ENCODE data around the gene TBL1X. TPM values are rescaled to one million over a fixed set of nuclear protein-coding genes. Genes with fewer than 3 reads are reported as not detected.
A peak's percentile ranks its signal among the peaks of the same experiment; 100 is the strongest.

TBL1X gene
- total RNA-seq, 1 donor from 2014 or later, result 34.5 TPM

DNA sequence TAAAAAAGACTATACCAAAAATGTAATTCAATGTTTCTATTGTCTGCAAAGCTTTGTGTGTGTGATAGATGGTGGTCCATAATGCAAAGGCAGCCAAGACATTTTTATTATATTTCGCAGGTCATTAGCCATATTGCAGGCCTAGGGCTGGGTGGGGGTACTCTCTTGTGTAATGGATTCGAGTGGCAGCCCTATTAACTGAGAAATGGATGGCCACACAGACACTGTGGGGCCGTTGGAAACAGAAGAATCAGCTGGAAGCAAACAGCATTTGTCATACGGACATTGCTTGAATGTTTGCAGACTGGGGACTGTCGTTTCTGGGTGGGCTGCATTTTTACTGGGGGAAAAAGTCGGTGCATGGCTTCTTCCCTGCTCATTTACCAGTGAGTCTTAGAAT is 199.4 kb downstream of the TBL1X start:
- H3K27ac Mint-ChIP-seq, result no peak overlapping the region
- no peaks in the 10 kb centered on the region for H3K27me3 Mint-ChIP-seq (ENCODE audit: low read depth)
- peaks cover 20% of the 10 kb centered on the region for H3K36me3 Mint-ChIP-seq
- no peak for DNase-seq (ENCODE audit: low spot score in 2 of 2, unreplicated experiment in 2 of 2)
- no peaks in the 10 kb centered on the region for H3K4me1 Mint-ChIP-seq
- peaks cover 34% of the 10 kb centered on the region for H3K9me3 Mint-ChIP-seq
- H3K4me3 Mint-ChIP-seq, result no peak overlapping the region
- TF ChIP-seq, protein P1, sequence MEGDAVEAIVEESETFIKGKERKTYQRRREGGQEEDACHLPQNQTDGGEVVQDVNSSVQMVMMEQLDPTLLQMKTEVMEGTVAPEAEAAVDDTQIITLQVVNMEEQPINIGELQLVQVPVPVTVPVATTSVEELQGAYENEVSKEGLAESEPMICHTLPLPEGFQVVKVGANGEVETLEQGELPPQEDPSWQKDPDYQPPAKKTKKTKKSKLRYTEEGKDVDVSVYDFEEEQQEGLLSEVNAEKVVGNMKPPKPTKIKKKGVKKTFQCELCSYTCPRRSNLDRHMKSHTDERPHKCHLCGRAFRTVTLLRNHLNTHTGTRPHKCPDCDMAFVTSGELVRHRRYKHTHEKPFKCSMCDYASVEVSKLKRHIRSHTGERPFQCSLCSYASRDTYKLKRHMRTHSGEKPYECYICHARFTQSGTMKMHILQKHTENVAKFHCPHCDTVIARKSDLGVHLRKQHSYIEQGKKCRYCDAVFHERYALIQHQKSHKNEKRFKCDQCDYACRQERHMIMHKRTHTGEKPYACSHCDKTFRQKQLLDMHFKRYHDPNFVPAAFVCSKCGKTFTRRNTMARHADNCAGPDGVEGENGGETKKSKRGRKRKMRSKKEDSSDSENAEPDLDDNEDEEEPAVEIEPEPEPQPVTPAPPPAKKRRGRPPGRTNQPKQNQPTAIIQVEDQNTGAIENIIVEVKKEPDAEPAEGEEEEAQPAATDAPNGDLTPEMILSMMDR (IDR thresholded peaks at IDR 0.05; ENCODE audit: unreplicated experiment), result no peak

DNA sequence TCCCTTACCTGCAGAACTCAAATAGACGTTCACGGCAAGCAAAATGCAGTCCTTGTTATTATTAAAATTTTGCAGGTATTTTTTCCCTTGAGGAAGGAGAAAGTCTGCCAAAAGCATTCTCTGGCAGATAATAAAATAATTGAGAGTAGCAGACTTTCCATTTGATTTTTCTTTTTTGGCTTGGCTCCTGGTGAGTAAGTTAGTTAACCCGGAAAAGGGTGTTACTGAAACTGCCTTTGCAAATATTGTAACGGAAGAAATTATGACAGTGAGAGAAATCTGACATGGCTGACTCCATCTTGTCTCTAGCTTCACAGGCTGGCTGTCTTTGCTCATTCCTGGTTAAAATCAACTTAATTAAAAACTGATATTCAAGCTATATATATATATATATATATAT is 200.3 kb downstream of the TBL1X start:
- no peak overlapping the region for H3K4me3 Mint-ChIP-seq
- no peak for DNase-seq (ENCODE audit: low spot score in 2 of 2, unreplicated experiment in 2 of 2)
- TF ChIP-seq, protein P1 (IDR thresholded peaks at IDR 0.05; ENCODE audit: unreplicated experiment), result no peak
- no peaks in the 10 kb centered on the region for H3K27me3 Mint-ChIP-seq (ENCODE audit: low read depth)
- peaks cover 30% of the 10 kb centered on the region for H3K9me3 Mint-ChIP-seq
- H3K4me1 Mint-ChIP-seq, result peaks cover 5% of the 10 kb centered on the region
- peaks cover 17% of the 10 kb centered on the region for H3K36me3 Mint-ChIP-seq
- H3K27ac Mint-ChIP-seq, result no peak overlapping the region

DNA sequence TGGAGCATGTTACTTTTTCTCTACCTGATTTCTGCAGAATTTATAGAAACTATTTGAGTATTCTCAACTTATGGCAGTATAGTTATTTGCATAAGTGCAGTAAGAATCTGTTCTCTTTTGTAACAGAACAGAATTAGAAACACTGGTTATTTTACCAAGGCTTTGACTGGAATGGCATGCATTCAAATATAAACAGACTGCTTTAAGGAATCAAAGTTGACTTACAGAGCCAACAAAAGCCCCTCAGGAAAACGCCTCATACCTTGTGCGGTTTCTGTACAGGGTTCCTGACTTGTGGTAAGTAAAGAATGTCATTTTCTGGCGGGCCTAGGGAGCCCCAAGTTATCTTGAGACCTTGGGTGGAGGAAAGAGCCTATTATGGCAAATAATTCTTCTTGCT is 203.7 kb downstream of the TBL1X start:
- Mint-ChIP-seq H3K9me3 (peaks cover 31% of the 10 kb centered on the region), H3K27me3 (ENCODE audit: low read depth) (no peaks in the 10 kb centered on the region), H3K27ac (no peak overlapping the region), H3K4me1 (peaks cover 10% of the 10 kb centered on the region), H3K4me3 (no peak overlapping the region), H3K36me3 (peaks cover 23% of the 10 kb centered on the region)
- TF ChIP-seq, protein P1 (IDR thresholded peaks at IDR 0.05; ENCODE audit: unreplicated experiment), result no peak
- no peak for DNase-seq (ENCODE audit: low spot score in 2 of 2, unreplicated experiment in 2 of 2)

DNA sequence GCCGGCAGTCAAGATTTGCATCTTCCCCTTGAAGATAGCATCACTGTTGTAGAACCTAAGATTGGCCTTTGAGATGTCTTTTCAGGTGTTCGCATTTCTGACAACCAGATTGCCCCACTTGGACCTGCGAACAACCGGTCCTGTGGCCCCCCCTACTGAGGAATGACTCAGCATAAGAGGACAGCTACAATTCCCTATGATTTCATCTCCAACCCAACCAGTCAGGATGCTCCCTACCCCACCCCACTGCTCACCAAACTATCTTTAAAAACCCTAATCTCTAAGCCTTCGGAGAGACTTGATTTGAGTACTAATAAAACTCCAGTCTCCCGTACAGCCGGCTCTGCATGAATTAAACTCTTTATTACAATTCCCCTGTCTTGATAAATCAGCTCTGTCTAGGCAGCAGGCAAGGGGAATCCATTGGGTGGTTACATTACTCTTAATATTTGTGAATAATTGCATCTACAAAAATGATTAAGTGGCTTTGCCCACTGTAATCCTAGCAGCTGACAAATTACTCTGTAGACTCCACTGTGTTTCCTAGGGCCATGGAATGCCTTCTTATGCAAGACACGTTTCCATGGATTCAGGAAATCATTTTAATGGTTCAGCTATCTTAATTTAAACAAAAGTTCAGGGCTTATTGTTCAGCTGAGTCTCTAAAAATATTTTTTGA is 205.4 kb downstream of the TBL1X start:
- Mint-ChIP-seq H3K36me3 (peaks cover 28% of the 10 kb centered on the region), H3K4me3 (no peak overlapping the region), H3K27me3 (ENCODE audit: low read depth) (no peaks in the 10 kb centered on the region), H3K27ac (peak overlapping the region; percentile 47), H3K4me1 (peaks cover 10% of the 10 kb centered on the region), H3K9me3 (peaks cover 27% of the 10 kb centered on the region)
- TF ChIP-seq, protein P1 (IDR thresholded peaks at IDR 0.05; ENCODE audit: unreplicated experiment), result no peak
- DNase-seq (ENCODE audit: low spot score in 2 of 2, unreplicated experiment in 2 of 2), result no peak

GRCh38 chrX:9671998-9672397 is 207.1 kb downstream of the TBL1X start:
- H3K27ac Mint-ChIP-seq, result no peak overlapping the region
- H3K9me3 Mint-ChIP-seq, result peaks cover 24% of the 10 kb centered on the region
- no peaks in the 10 kb centered on the region for H3K27me3 Mint-ChIP-seq (ENCODE audit: low read depth)
- TF ChIP-seq, protein P1 (IDR thresholded peaks at IDR 0.05; ENCODE audit: unreplicated experiment), result no peak
- H3K36me3 Mint-ChIP-seq, result peaks cover 25% of the 10 kb centered on the region
- no peak overlapping the region for H3K4me3 Mint-ChIP-seq
- H3K4me1 Mint-ChIP-seq, result peaks cover 10% of the 10 kb centered on the region
- DNase-seq (ENCODE audit: low spot score in 2 of 2, unreplicated experiment in 2 of 2), result no peak
